ENCODE results near the gene NTSR2. TPM values are rescaled to one million over a fixed set of nuclear protein-coding genes. Genes with fewer than 3 reads are reported as not detected.

The NTSR2 gene
- total and polyA plus RNA-seq, 10 of the 15 experiments (the other 5 are each of a cell fraction or from before 2014, with no cell fraction given), result not detected

DNA sequence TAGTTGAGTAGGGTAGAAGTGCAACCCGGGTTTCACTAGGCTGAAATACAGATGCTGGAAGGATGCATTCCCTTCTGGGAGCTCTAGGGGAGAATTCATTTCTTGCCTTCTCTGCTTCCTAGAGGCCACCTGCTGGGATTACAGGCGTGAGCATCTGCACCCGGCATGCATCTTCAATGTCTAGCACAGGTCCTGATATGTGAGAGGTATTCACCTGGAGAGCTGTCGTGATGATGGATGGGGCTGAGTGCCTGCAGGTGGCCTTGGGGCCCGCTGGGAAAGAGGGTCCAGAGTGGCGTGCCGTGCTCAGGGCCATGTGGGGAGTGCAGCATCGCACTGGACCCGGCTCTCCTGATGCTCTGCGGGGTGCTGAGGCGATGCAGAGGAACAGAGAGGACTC lies 6.6 kb upstream of the NTSR2 start:
- TF ChIP-seq PML (IDR thresholded peaks at IDR 0.05; ENCODE audit: low read length), result no peak
- TF ChIP-seq CBX5 (IDR thresholded peaks at IDR 0.05; ENCODE audit: low read depth), result no peak
- TF ChIP-seq, protein P1, sequence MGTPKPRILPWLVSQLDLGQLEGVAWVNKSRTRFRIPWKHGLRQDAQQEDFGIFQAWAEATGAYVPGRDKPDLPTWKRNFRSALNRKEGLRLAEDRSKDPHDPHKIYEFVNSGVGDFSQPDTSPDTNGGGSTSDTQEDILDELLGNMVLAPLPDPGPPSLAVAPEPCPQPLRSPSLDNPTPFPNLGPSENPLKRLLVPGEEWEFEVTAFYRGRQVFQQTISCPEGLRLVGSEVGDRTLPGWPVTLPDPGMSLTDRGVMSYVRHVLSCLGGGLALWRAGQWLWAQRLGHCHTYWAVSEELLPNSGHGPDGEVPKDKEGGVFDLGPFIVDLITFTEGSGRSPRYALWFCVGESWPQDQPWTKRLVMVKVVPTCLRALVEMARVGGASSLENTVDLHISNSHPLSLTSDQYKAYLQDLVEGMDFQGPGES (IDR thresholded peaks at IDR 0.05), result no peak
- TF ChIP-seq NFXL1 (IDR thresholded peaks at IDR 0.05; ENCODE audit: borderline replicate concordance), result no peak
- no peak for TF ChIP-seq SPI1 (IDR thresholded peaks at IDR 0.05; ENCODE audit: borderline replicate concordance, insufficient read depth, low read depth, low read length)
- no peak for TF ChIP-seq TARDBP (IDR thresholded peaks at IDR 0.05; ENCODE audit: borderline replicate concordance)
- no peak for TF ChIP-seq BMI1 (IDR thresholded peaks at IDR 0.05; ENCODE audit: borderline replicate concordance)
- TF ChIP-seq, protein P2, sequence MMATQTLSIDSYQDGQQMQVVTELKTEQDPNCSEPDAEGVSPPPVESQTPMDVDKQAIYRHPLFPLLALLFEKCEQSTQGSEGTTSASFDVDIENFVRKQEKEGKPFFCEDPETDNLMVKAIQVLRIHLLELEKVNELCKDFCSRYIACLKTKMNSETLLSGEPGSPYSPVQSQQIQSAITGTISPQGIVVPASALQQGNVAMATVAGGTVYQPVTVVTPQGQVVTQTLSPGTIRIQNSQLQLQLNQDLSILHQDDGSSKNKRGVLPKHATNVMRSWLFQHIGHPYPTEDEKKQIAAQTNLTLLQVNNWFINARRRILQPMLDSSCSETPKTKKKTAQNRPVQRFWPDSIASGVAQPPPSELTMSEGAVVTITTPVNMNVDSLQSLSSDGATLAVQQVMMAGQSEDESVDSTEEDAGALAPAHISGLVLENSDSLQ (IDR thresholded peaks at IDR 0.05), result no peak
- TF ChIP-seq MXI1 (IDR thresholded peaks at IDR 0.05; ENCODE audit: low read depth, low read length), result no peak
- TF ChIP-seq ZSCAN29 (IDR thresholded peaks at IDR 0.05), result no peak
- no peak for TF ChIP-seq ZNF217 (IDR thresholded peaks at IDR 0.05)
- no peak for TF ChIP-seq ZNF207 (IDR thresholded peaks at IDR 0.05; ENCODE audit: borderline replicate concordance)
- no peak for TF ChIP-seq MTA2 (IDR thresholded peaks at IDR 0.05; ENCODE audit: low read depth)
- no peak for TF ChIP-seq FOXM1 (IDR thresholded peaks at IDR 0.05; ENCODE audit: low read depth, low read length)
- DNase-seq (ENCODE audit: low read depth, low spot score), result no peak
- no peak for ATAC-seq
- no peaks in the 10 kb centered on the region for H3K9me3 ChIP-seq (replicated peaks; ENCODE audit: control insufficient read depth, insufficient read depth, low read length)
- RAD21 ChIA-PET (ENCODE audit: unreplicated experiment), result no interaction called here
- H3K4me2 ChIP-seq (ENCODE audit: control insufficient read depth, insufficient read depth), result no peak overlapping the region
- in situ Hi-C loops (cut with MboI) (no loop called here), intact Hi-C loops (cut with micrococcal nuclease; ENCODE audit: unreplicated experiment) (no loop called here)
- H2AFZ ChIP-seq (ENCODE audit: control insufficient read depth, low read depth, low read length), result no peak overlapping the region
- H3K27me3 ChIP-seq (replicated peaks in 1 of 2; ENCODE audit: control insufficient read depth in 2 of 2, insufficient read depth in 2 of 2, low read length in 1 of 2), result peaks cover 0 to 10% of the 10 kb centered on the region in 2 experiments
- H4K20me1 ChIP-seq (ENCODE audit: control insufficient read depth, insufficient read depth), result no peaks in the 10 kb centered on the region
- CTCF ChIA-PET, result interaction anchor here (1.9 kb wide), 1 partner anchor 93 kb away, joined by 6 read pairs; no protein-coding TSS in a partner anchor
- FAIRE-seq, result no peak
- H3K27ac ChIP-seq (ENCODE audit: control insufficient read depth, insufficient read depth), result no peak overlapping the region
- SMC1A ChIA-PET (ENCODE audit: uncharacterized antibody, unreplicated experiment), result no interaction called here
- 8% methylated on average over 11 of the region's 11 CpGs for WGBS (ENCODE audit: insufficient coverage, insufficient replicate concordance, low lambda C conversion rate, missing lambda C conversion rate)
- H3K4me1 ChIP-seq (ENCODE audit: control insufficient read depth, insufficient read depth, low read length), result no peaks in the 10 kb centered on the region
- no peak overlapping the region for H3K4me3 ChIP-seq
- no peaks in the 10 kb centered on the region for H3K36me3 ChIP-seq (ENCODE audit: control insufficient read depth in 2 of 2, insufficient read depth in 2 of 2, low read length in 1 of 2)
- H3K9ac ChIP-seq (ENCODE audit: control insufficient read depth, insufficient read depth, low read length), result no peak overlapping the region
- POLR2A ChIA-PET, result interaction anchor here (0.6 kb wide), 1 partner anchor 41 kb away, joined by 3 read pairs; no protein-coding TSS in a partner anchor
- no TSS peak for BruUV-seq (replicated peaks)
- no peaks in the 10 kb centered on the region for H3K79me2 ChIP-seq (ENCODE audit: control insufficient read depth, insufficient read depth, low read length)
